Chondrocyte (in vitro differentiated cells): ENCODE results near the gene ZNRD2. TPM values are rescaled to one million over a fixed set of nuclear protein-coding genes. Genes with fewer than 3 reads are reported as not detected.

Source experiments
- DNase-seq: peaks from one replicate; pipeline ENCODE4 v3.0.0; 2021; ENCODE audit warnings: mixed read lengths, low spot score
- H3K27ac Mint-ChIP-seq: one replicate; pipeline ENCODE4 v1.8.0; 2021; ENCODE audit warnings: mild to moderate bottlenecking, moderate library complexity, mixed read lengths; ENCODE audit not compliant: unreplicated experiment
- H3K27me3 Mint-ChIP-seq: 2 replicates; pipeline ENCODE4 v1.8.0; 2021; ENCODE audit warnings: low read depth, mixed read lengths
- H3K36me3 Mint-ChIP-seq: 2 replicates; pipeline ENCODE4 v1.8.0; 2021; ENCODE audit warnings: low read depth, mixed read lengths
- H3K4me1 Mint-ChIP-seq: 2 replicates; pipeline ENCODE4 v1.8.0; 2021; ENCODE audit warnings: low read depth, mild to moderate bottlenecking, mixed read lengths
- H3K4me3 Mint-ChIP-seq: one replicate; pipeline ENCODE4 v1.8.0; 2021; ENCODE audit warnings: mild to moderate bottlenecking, moderate library complexity, mixed read lengths; ENCODE audit not compliant: unreplicated experiment
- H3K9me3 Mint-ChIP-seq: 2 replicates; pipeline ENCODE4 v1.8.0; 2021; ENCODE audit warnings: low read depth, mixed read lengths
- total RNA-seq: library from RNA; stranded (reverse); gene quantifications from 3 replicates; pipeline ENCODE4 v1.2.1, GENCODE V29; 2021
- TF ChIP-seq, protein P1 (sequence below): fragments of 200-600 bp; sonication (generic); IDR thresholded peaks from 2 replicates; pipeline ENCODE4 v1.5.0; 2021; ENCODE audit warnings: antibody characterized with exemption, mild to moderate bottlenecking, moderate library complexity

The ZNRD2 gene
- total RNA-seq, 1 donor from 2014 or later, result 26.4 TPM

DNA sequence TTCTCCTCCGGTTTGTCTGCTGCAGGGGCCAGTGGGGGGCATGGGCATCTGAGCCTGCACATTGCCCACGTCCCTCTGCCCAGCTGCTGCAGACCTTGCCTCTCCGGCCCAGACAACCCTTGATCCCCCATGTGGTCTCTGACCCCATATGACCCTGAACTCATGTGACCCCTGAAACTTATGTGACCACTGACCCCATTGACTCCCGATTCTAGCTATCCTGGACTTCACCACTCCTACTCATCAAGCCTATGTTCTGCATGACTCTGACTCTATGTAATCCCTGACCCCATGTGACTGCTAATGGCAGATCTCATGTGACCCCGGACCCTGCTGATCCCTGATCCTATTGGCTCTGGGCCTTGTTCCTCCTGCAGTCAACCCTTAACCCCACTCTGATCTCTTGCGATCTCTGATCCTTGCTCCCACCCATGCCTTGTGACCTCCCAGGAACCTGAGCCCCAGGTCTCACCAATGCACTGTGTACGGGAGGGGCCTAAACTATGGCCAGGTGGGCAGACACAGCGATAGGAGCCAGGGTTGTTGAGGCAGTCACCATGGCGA lies 17.8 kb upstream of the ZNRD2 start:
- no peak for DNase-seq
- H3K27ac Mint-ChIP-seq, result no peak overlapping the region
- H3K27me3 Mint-ChIP-seq, result no peaks in the 10 kb centered on the region
- H3K4me1 Mint-ChIP-seq, result peaks cover 41% of the 10 kb centered on the region
- no peaks in the 10 kb centered on the region for H3K9me3 Mint-ChIP-seq
- TF ChIP-seq, protein P1, sequence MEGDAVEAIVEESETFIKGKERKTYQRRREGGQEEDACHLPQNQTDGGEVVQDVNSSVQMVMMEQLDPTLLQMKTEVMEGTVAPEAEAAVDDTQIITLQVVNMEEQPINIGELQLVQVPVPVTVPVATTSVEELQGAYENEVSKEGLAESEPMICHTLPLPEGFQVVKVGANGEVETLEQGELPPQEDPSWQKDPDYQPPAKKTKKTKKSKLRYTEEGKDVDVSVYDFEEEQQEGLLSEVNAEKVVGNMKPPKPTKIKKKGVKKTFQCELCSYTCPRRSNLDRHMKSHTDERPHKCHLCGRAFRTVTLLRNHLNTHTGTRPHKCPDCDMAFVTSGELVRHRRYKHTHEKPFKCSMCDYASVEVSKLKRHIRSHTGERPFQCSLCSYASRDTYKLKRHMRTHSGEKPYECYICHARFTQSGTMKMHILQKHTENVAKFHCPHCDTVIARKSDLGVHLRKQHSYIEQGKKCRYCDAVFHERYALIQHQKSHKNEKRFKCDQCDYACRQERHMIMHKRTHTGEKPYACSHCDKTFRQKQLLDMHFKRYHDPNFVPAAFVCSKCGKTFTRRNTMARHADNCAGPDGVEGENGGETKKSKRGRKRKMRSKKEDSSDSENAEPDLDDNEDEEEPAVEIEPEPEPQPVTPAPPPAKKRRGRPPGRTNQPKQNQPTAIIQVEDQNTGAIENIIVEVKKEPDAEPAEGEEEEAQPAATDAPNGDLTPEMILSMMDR, result peak; percentile 3
- H3K36me3 Mint-ChIP-seq, result peaks cover 34% of the 10 kb centered on the region
- no peak overlapping the region for H3K4me3 Mint-ChIP-seq

DNA sequence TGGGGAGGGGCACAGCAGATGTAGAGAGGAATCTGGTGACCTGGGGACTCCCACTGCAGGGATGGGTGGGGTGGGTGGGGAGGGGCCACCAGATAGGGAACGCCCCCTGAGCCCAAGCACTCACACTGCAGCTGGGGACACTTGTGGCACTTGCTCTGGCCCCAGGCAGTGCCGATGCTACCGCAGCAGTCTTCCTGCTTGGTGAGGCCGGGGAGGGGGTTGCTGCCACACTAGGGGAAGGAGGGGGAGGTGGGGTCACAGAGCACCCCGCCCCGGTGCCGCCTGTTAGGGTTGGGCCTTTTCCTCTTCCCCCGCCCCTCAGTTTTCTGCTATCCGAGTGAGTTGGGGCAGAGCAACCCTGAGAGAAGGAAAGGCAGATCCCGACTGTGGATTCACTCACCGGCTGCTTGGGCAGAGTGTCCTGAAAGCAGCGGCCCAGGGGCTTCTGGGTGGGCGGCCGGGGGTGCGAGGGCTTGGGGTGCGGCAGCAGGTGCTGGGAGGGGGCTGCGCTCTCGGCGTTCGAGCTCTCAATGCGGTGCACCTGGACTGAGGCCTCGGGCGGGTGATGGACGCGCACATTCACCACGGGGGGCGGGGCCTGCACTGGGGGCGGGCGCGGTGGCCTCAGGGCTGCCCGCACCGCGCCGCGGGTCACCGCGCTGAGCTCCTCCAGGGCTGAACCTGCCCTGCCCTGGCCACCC lies 16.8 kb upstream of the ZNRD2 start:
- TF ChIP-seq, protein P1, result no peak
- no peaks in the 10 kb centered on the region for H3K27me3 Mint-ChIP-seq
- H3K36me3 Mint-ChIP-seq, result peaks cover 27% of the 10 kb centered on the region
- no peak for DNase-seq
- no peaks in the 10 kb centered on the region for H3K9me3 Mint-ChIP-seq
- H3K4me1 Mint-ChIP-seq, result peaks cover 41% of the 10 kb centered on the region
- no peak overlapping the region for H3K27ac Mint-ChIP-seq
- H3K4me3 Mint-ChIP-seq, result no peak overlapping the region

DNA sequence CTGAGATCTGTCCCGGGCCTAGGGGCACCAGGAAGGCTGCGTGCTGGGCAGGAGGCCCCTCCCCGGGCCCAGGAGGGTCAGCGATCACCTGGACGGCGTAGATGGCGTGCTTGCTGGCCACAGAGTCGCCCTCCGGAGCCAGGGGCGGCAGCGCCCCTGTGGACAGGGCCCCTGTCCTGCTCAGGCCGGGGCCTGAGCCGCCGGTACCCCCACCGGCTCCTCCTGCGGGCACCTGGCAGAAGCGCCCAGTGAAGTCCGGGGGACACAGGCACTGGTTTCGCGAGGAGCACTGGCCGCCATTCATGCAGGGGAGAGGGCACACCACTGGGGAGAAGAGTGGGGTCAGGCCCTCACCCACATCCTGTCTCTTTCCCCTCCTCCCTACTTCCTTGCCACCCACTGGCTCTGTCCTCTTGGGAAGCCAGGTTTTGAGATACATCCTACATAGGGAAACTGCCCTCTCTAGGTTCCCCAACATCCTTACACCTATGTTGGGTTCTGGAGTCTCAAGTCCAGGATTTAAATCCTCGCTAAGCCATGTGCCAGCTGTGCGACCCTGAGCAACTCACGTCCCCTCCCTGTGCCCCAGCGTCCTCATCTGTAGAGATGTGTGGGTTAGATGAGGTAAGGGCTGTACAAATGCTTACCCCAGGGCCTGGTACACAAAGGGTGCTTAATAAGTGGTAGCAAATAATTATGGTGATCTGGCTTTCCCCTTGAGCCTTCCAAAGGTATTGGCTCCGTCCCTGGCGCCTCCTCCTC lies 16.0 kb upstream of the ZNRD2 start:
- peak overlapping the region; percentile 41 for H3K27ac Mint-ChIP-seq
- TF ChIP-seq, protein P1, result no peak
- no peak overlapping the region for H3K4me3 Mint-ChIP-seq
- peaks cover 23% of the 10 kb centered on the region for H3K36me3 Mint-ChIP-seq
- no peaks in the 10 kb centered on the region for H3K27me3 Mint-ChIP-seq
- H3K4me1 Mint-ChIP-seq, result peaks cover 49% of the 10 kb centered on the region
- DNase-seq, result no peak
- no peaks in the 10 kb centered on the region for H3K9me3 Mint-ChIP-seq

DNA sequence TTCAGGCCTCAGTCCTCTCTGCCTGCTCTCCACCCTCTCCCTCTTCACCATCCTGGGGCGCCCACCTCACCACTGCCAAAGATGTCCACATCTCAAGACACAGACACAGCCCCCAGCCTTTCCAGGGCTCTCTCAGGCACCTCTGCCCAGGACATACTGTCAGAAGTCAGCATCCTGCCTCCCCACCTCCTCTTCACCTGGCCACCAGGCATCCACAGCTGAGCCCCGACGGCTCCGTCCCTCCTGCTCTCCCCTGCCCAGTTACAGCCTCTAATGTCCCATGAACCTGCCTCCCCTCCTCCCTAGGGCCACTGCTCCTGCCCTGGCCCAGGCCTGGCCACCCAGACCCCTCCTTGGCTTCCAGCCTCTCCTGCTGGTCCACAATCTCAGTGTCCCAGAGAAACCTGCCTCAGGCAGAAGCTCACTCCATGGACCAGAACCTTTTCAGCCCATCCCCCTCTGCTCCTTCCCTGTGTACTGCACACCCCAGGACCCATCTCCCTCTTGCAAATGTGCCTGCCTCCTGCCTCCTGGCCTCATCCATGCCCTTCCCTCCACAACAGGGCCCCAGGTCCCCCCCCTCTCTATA lies 15.3 kb upstream of the ZNRD2 start:
- H3K9me3 Mint-ChIP-seq, result no peaks in the 10 kb centered on the region

More for the DNA sequence above, 15.3 kb upstream of the ZNRD2 start:
- Mint-ChIP-seq H3K36me3 (peaks cover 21% of the 10 kb centered on the region), H3K27ac (peak overlapping the region; percentile 41), H3K4me3 (no peak overlapping the region), H3K4me1 (peaks cover 56% of the 10 kb centered on the region), H3K27me3 (no peaks in the 10 kb centered on the region)
- no peak for DNase-seq
- TF ChIP-seq, protein P1, result no peak
